WI38 (cell line): ENCODE measurements around the gene ARRDC2.

Experiments used
- H3K4me3 ChIP-seq: 2 replicates; pipeline ENCODE4 v1.5.1; 2011; ENCODE audit warnings: low read depth, mild to moderate bottlenecking, control low read depth, low read length
- CTCF ChIP-seq: IDR thresholded peaks from 2 replicates; pipeline ENCODE4 v1.5.1; 2012; ENCODE audit warnings: low read depth, mild to moderate bottlenecking, control low read depth, low read length

The ARRDC2 gene

GRCh38 chr19:18057557-18057956 is 49.6 kb downstream of the ARRDC2 start:
- no peak overlapping the region for H3K4me3 ChIP-seq
- TF ChIP-seq CTCF: no peak

GRCh38 chr19:18058208-18059009 is 50.4 kb downstream of the ARRDC2 start:
- no peak overlapping the region for H3K4me3 ChIP-seq
- TF ChIP-seq CTCF: peak; percentile 85

GRCh38 chr19:18059297-18059696 is 51.3 kb downstream of the ARRDC2 start:
- no peak overlapping the region for H3K4me3 ChIP-seq
- no peak for TF ChIP-seq CTCF

GRCh38 chr19:18059902-18060301 is 51.9 kb downstream of the ARRDC2 start:
- TF ChIP-seq CTCF: no peak

GRCh38 chr19:18060472-18060871 is 52.5 kb downstream of the ARRDC2 start:
- H3K4me3 ChIP-seq: no peak overlapping the region
- no peak for TF ChIP-seq CTCF

More at GRCh38 chr19:18059902-18060301, 51.9 kb downstream of the ARRDC2 start:
- no peak overlapping the region for H3K4me3 ChIP-seq

- no peak overlapping the region for H3K4me3 ChIP-seq
- no peak for TF ChIP-seq CTCF
Measured at GRCh38 chr19:18062028-18062427, 54.1 kb downstream of the ARRDC2 start.

GRCh38 chr19:18063463-18063862 is 55.5 kb downstream of the ARRDC2 start:
- no peak overlapping the region for H3K4me3 ChIP-seq
- TF ChIP-seq CTCF: no peak
